ENCODE results near the gene PLEKHA8. TPM values are rescaled to one million over a fixed set of nuclear protein-coding genes. Genes with fewer than 3 reads are reported as not detected.
A peak's percentile ranks its signal among the peaks of the same experiment; 100 is the strongest.

Gene PLEKHA8
- total RNA-seq, 4 donors from 2014 or later = 4.6 to 11.8 (median 8.1) TPM

DNA sequence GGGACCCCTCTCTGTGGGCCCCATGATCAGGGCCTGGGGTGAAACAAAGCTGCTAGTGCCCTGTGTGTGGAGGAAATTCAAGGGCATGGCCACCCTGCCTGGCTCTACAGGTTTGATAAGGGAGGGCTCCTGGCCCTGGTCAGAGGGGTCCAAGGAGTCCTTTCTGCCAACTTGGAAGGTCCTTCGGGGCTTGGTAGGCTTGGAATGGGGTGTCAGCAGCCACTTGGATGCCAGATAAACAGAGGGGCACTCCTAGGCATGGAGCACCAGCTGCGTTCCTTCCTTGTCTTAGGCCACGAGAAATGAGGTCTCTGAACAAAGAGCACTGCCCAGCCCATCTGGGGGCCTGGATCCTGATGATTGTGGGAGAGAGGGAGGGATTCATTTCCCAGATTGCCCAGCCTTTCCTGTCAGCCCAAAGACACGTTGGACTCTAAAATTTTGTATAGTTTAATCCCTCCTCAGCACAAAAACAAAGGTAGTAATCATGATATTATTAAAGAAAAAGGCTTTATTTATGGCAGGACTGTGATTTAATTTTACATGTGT is 111.7 kb downstream of the PLEKHA8 start:
- no peak for ATAC-seq (ENCODE audit: low FRiP score)

DNA sequence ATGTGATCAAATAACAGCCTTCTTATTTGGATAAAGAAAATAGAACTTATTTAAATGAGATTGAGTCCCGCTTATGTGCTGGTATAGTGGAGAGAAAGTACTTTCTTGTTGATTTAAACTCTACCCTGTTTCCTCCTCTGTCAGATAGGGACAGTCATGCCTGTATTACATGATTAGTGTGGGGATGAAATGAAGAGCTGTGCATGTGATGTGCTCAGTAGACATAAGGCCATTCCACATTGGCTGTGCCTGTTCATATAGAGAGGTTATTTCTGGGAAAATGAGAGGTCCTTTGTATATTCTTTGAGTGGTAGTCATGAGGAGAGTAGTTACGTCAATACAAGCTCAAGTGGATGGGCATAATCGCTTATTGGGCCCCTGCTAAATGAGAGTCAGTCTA is 112.2 kb downstream of the PLEKHA8 start:
- TF ChIP-seq, protein P1, sequence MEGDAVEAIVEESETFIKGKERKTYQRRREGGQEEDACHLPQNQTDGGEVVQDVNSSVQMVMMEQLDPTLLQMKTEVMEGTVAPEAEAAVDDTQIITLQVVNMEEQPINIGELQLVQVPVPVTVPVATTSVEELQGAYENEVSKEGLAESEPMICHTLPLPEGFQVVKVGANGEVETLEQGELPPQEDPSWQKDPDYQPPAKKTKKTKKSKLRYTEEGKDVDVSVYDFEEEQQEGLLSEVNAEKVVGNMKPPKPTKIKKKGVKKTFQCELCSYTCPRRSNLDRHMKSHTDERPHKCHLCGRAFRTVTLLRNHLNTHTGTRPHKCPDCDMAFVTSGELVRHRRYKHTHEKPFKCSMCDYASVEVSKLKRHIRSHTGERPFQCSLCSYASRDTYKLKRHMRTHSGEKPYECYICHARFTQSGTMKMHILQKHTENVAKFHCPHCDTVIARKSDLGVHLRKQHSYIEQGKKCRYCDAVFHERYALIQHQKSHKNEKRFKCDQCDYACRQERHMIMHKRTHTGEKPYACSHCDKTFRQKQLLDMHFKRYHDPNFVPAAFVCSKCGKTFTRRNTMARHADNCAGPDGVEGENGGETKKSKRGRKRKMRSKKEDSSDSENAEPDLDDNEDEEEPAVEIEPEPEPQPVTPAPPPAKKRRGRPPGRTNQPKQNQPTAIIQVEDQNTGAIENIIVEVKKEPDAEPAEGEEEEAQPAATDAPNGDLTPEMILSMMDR (IDR thresholded peaks at IDR 0.05) = no peak
- no peak for DNase-seq (ENCODE audit: low spot score)

More for the DNA sequence above, 111.7 kb downstream of the PLEKHA8 start:
- TF ChIP-seq, protein P1 (IDR thresholded peaks at IDR 0.05) = no peak
- DNase-seq (ENCODE audit: low spot score) = no peak

DNA sequence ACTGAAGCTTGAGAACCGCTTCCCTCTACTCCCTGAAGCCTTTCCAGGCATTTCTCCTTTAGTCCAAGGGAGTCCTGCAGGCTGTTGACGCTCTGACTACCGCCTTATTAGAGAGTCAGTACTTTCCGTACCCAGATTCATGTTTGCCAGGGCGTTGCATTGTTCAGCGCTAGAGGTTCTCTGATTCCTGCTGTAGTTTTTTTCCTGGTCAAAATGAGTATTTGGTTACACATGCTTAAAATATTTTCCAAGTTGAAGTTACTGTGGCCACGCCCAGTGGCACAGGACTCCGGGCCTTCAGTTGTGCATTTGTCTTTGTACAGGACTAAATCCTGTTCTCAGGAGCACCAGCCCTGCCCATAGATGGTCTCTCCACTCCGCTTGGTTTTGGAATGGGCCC is 114.5 kb downstream of the PLEKHA8 start:
- peak; percentile 86 for ATAC-seq (ENCODE audit: low FRiP score)
- TF ChIP-seq, protein P1 (IDR thresholded peaks at IDR 0.05) = no peak
- no peak for DNase-seq (ENCODE audit: low spot score)

More for the DNA sequence above, 112.2 kb downstream of the PLEKHA8 start:
- ATAC-seq (ENCODE audit: low FRiP score) = no peak

DNA sequence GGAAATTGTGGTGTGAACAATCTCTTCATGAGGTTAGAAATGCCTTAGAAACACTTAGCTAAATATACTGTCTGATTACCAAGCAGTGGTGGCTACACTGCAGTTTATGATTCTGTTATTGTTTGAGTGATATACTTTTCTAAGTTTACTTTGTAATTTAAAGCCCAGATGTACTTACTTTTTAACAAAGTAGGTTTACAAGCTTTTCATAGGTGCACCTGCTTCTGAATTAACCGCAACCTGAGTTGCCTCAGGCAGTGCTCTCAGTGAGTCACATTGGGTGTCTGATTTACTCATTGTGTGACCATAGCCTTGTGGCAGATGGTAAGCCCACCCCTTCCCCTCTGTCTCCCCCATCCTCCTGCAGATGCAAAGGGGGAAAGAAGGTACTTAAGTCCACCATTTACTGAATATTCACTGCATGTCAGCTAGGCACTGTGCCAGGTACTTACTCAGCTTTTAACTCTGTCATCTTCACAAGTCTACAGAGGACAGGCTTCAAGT is 115.6 kb downstream of the PLEKHA8 start:
- ATAC-seq (ENCODE audit: low FRiP score) (no peak), DNase-seq (ENCODE audit: low spot score) (no peak)
- TF ChIP-seq, protein P1 (IDR thresholded peaks at IDR 0.05) = no peak

DNA sequence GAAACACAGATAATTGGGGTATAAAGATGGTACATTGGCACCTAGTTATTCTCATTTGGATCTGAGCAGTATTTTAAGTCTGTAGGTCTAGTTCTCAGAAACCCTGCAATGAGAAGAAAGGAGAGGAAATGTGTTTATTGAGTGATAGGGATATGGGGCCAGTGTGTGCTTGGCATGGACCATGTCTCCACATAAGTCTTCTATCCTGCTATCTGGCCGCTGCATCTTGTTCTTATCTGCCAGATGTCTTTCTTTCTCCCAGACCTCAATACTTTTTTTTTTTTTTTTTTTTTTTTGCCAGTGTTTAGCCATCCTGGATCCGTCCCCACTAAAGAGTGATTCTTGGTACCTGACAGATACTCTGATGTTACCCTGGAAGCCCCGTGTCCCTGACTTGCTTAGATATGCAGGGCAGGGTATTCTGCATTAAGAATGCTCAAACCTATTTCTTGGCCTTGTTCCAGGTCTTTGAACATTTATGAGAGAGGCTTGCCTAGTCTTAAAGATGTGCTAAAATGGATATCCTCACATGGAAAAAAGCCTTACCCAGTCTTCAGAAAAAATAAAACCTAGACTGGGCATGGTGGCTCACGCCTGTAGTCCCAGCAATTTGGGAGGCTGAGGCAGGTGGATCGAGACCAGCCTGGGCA is 116.6 kb downstream of the PLEKHA8 start:
- TF ChIP-seq, protein P1 (IDR thresholded peaks at IDR 0.05) = no peak
- no peak for DNase-seq (ENCODE audit: low spot score)
- ATAC-seq (ENCODE audit: low FRiP score) = no peak

DNA sequence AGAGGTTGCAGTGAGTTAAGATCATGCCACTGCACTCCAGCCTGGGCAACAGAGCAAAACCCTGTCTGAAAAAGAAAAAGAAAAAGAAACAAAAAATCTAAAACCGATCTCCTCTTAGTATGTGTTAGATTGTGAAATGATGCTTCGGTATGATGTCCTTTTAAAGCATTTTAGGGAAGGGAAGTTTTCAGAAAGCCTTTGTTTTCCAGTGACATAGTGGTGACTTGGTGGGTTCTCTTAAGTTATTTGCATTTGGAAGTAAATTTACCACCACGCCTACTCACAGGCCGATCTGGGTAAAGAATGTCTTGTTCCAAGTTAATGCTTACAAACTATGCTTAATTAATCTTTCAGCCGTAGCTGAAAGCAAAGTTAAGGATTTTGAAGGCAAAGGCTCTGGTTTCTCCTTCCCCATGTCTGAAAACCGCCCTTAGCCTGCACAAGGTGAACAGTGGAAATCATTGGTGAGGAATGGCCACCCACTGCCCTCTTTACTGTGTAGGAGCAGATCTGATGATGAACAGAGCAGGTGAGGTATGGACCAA is 117.3 kb downstream of the PLEKHA8 start:
- no peak for DNase-seq (ENCODE audit: low spot score)
- ATAC-seq (ENCODE audit: low FRiP score) = no peak
- TF ChIP-seq, protein P1 (IDR thresholded peaks at IDR 0.05) = no peak
